CD14-positive monocyte (primary cell): ENCODE measurements around the gene PSMD11. TPM values are rescaled to one million over a fixed set of nuclear protein-coding genes. Genes with fewer than 3 reads are reported as not detected.

ENCODE experiments used
- DNase-seq, 3 donors: peaks; one replicate each; pipeline ENCODE4 v3.0.0-alpha.2; 2011 to 2022
- H2AFZ ChIP-seq: 2 replicates; pipeline ENCODE4 v1.6.0; 2012; ENCODE audit warnings: mild to moderate bottlenecking, low read depth, low read length, inconsistent platforms; ENCODE audit not compliant: insufficient read depth, poor library complexity, severe bottlenecking
- H3K27ac ChIP-seq, 2 donors: 1 replicate in 1 of 2; 2 replicates in 1 of 2; pipeline ENCODE4 v1.5.1; 2012 to 2013; ENCODE audit warnings: low read length in 2 of 2, control low read depth in 1 of 2, inconsistent platforms in 1 of 2, low read depth in 1 of 2, mild to moderate bottlenecking in 1 of 2
- H3K27me3 ChIP-seq, 2 donors: one replicate each; pipeline versions ENCODE4 v1.6.0 to v1.6.1; 2011 to 2013; ENCODE audit warnings: low read length in 2 of 2; ENCODE audit not compliant: control insufficient read depth in 2 of 2, insufficient read depth in 2 of 2
- H3K36me3 ChIP-seq, 2 donors: replicated peaks in 1 of 2; 1 replicate in 1 of 2; 2 replicates in 1 of 2; pipeline versions ENCODE4 v1.5.1 to v1.6.1; 2012 to 2013; ENCODE audit warnings: low read length in 2 of 2, control low read depth in 1 of 2, inconsistent platforms in 1 of 2, mild to moderate bottlenecking in 1 of 2; ENCODE audit not compliant: insufficient read depth in 2 of 2, control insufficient read depth in 1 of 2
- H3K4me1 ChIP-seq, 2 donors: 1 replicate in 1 of 2; 2 replicates in 1 of 2; pipeline versions ENCODE4 v1.5.1 to v1.6.1; 2012 to 2013; ENCODE audit warnings: low read length in 2 of 2, control low read depth in 1 of 2, inconsistent platforms in 1 of 2, mild to moderate bottlenecking in 1 of 2, moderate library complexity in 1 of 2; ENCODE audit not compliant: insufficient read depth in 2 of 2, control insufficient read depth in 1 of 2
- H3K4me2 ChIP-seq: replicated peaks from 2 replicates; pipeline ENCODE3; 2012; ENCODE audit warnings: low read length, moderate library complexity, mild to moderate bottlenecking; ENCODE audit not compliant: poor library complexity, severe bottlenecking; ENCODE audit errors: extremely low read depth
- H3K4me3 ChIP-seq, 3 experiments: fragments of 200-600 bp in 1 of 3; sonication (generic) in 1 of 3; replicated peaks in 1 of 3; 1 replicate in 2 of 3; 2 replicates in 1 of 3; pipeline ENCODE4 v1.5.1; 2011 to 2013; ENCODE audit warnings: low read length in 3 of 3, mild to moderate bottlenecking in 3 of 3, control low read depth in 2 of 3, low read depth in 2 of 3, inconsistent platforms in 1 of 3, moderate library complexity in 1 of 3
- H3K79me2 ChIP-seq: 2 replicates; pipeline ENCODE4 v1.6.0; 2012; ENCODE audit warnings: mild to moderate bottlenecking, control low read depth, inconsistent platforms, low read length, moderate library complexity; ENCODE audit not compliant: insufficient read depth
- H3K9ac ChIP-seq: 2 replicates; pipeline ENCODE4 v1.6.0; 2017; ENCODE audit warnings: low read length, mild to moderate bottlenecking; ENCODE audit not compliant: insufficient read depth, poor library complexity, severe bottlenecking
- H3K9me3 ChIP-seq, 2 donors: replicated peaks in 1 of 2; 1 replicate in 1 of 2; 2 replicates in 1 of 2; pipeline versions ENCODE4 v1.5.1 to v1.6.1; 2012 to 2013; ENCODE audit warnings: low read length in 2 of 2, control low read depth in 1 of 2; ENCODE audit not compliant: control insufficient read depth in 1 of 2, insufficient read depth in 1 of 2
- H4K20me1 ChIP-seq: 2 replicates; pipeline ENCODE4 v1.6.0; 2012; ENCODE audit warnings: mild to moderate bottlenecking, low read length, control low read depth, moderate library complexity; ENCODE audit not compliant: insufficient read depth
- H3K27ac Mint-ChIP-seq, 7 donors: one replicate each; pipeline ENCODE4 v1.8.0; 2020; ENCODE audit warnings: mild to moderate bottlenecking in 7 of 7, mixed read lengths in 7 of 7, moderate library complexity in 6 of 7, inconsistent platforms in 2 of 7
- H3K27me3 Mint-ChIP-seq, 3 donors: one replicate each; pipeline ENCODE4 v1.8.0; 2021 to 2022; ENCODE audit warnings: low read depth in 3 of 3, mild to moderate bottlenecking in 3 of 3, mixed read lengths in 3 of 3, moderate library complexity in 3 of 3, inconsistent platforms in 1 of 3
- H3K36me3 Mint-ChIP-seq, 2 donors: one replicate each; pipeline ENCODE4 v1.8.0; 2020; ENCODE audit warnings: mixed read lengths in 2 of 2, inconsistent platforms in 1 of 2, mild to moderate bottlenecking in 1 of 2
- H3K4me1 Mint-ChIP-seq: one replicate; pipeline ENCODE4 v1.8.0; 2020; ENCODE audit warnings: mild to moderate bottlenecking, mixed read lengths
- H3K4me3 Mint-ChIP-seq, 2 donors: one replicate each; pipeline ENCODE4 v1.8.0; 2020; ENCODE audit warnings: mild to moderate bottlenecking in 2 of 2, mixed read lengths in 2 of 2, moderate library complexity in 1 of 2
- H3K9me3 Mint-ChIP-seq, 7 donors: one replicate each; pipeline ENCODE4 v1.8.0; 2020 to 2022; ENCODE audit warnings: mixed read lengths in 7 of 7, mild to moderate bottlenecking in 6 of 7, moderate library complexity in 6 of 7, inconsistent platforms in 2 of 7
- CTCF ChIP-seq: fragments of 200-600 bp; IDR thresholded peaks from one replicate; pipeline ENCODE4 v1.8.0; 2022; ENCODE audit warnings: antibody characterized with exemption, mild to moderate bottlenecking
- WGBS: methylation state at CpG from one replicate; pipeline ENCODE4 v1.1.5; 2013; ENCODE audit warnings: missing lambda C conversion rate; ENCODE audit not compliant: insufficient coverage; 5-methylcytosine and 5-hydroxymethylcytosine counted together
- intact Hi-C, 2 donors: fragments of 100-400 bp; cut with micrococcal nuclease; formaldehyde crosslinking; loops; one replicate each; pipeline versions ENCODE4 v1.15.0 to v1.15.1; 2023
- polyA plus RNA-seq, 3 donors: library from polyadenylated mRNA; depleted of rRNA in 1 of 3; unstranded in 2 of 3; stranded (reverse) in 1 of 3; fragments of 300-500 nt in 2 of 3; fragments of >200 nt in 1 of 3; fragmentation: Illumina TruSeq in 2 of 3; gene quantifications; 1 replicate in 2 of 3; 2 replicates in 1 of 3; pipeline ENCODE4 v1.2.3, GENCODE V29; 2012 to 2021

PSMD11 gene
- polyA plus RNA-seq, 3 donors: 29.9 to 112 (median 91.8) TPM

GRCh38 chr17:32485261-32486110, 41.2 kb downstream of the PSMD11 start:
- Histone ChIP-seq H2AFZ (peak overlapping the region; percentile 83), H3K4me3 (peak overlapping the region in 1 of 3 experiments; percentile 63), H3K79me2 (peaks cover 21% of the 10 kb centered on the region), H3K4me1 (peaks cover 34 to 40% of the 10 kb centered on the region in 2 donors), H3K36me3 (peaks cover 26 to 41% of the 10 kb centered on the region in 2 donors), H3K4me2 (peak overlapping the region; percentile 82), H3K9me3 (no peaks in the 10 kb centered on the region), H3K27me3 (peaks cover 0 to 3% of the 10 kb centered on the region in 2 donors), H3K9ac (no peak overlapping the region), H4K20me1 (peaks cover 33% of the 10 kb centered on the region), H3K27ac (no peak overlapping the region)
- peaks cover 0 to 9% (median 6%) of the 10 kb centered on the region in 3 donors for H3K27me3 Mint-ChIP-seq
- peaks cover 47 to 56% of the 10 kb centered on the region in 2 donors for H3K36me3 Mint-ChIP-seq
- H3K4me3 Mint-ChIP-seq: peak overlapping the region; percentile 64 to 76
- no peak for DNase-seq
- intact Hi-C loops: loop anchor here in 1 of 2 donors (5.0 kb wide), 1 partner anchor 122 kb away; no protein-coding TSS in a partner anchor
- TF ChIP-seq CTCF: no peak
- H3K9me3 Mint-ChIP-seq: peaks cover 0 to 2% (median 0%) of the 10 kb centered on the region in 7 donors
- WGBS: 93% methylated on average over 5 of the region's 12 CpGs
- H3K4me1 Mint-ChIP-seq: peaks cover 35% of the 10 kb centered on the region
- H3K27ac Mint-ChIP-seq: no peak overlapping the region

GRCh38 chr17:32486111-32486700, 41.9 kb downstream of the PSMD11 start:
- no peak for TF ChIP-seq CTCF
- Histone ChIP-seq H4K20me1 (peaks cover 33% of the 10 kb centered on the region), H3K4me1 (peaks cover 36 to 42% of the 10 kb centered on the region in 2 donors), H3K79me2 (peaks cover 22% of the 10 kb centered on the region), H3K27me3 (peaks cover 0 to 3% of the 10 kb centered on the region in 2 donors), H3K9me3 (no peaks in the 10 kb centered on the region), H2AFZ (peak overlapping the region; percentile 83), H3K36me3 (peaks cover 19 to 34% of the 10 kb centered on the region in 2 donors), H3K27ac (no peak overlapping the region), H3K4me2 (peak overlapping the region; percentile 82), H3K9ac (no peak overlapping the region), H3K4me3 (peak overlapping the region; percentile 8 to 63 (median 43))
- DNase-seq: peak; percentile 35 to 63 (median 55)
- intact Hi-C loops: loop anchor here in 1 of 2 donors (5.0 kb wide), 1 partner anchor 121 kb away; no protein-coding TSS in a partner anchor
- H3K4me1 Mint-ChIP-seq: peaks cover 39% of the 10 kb centered on the region
- peaks cover 0 to 9% (median 6%) of the 10 kb centered on the region in 3 donors for H3K27me3 Mint-ChIP-seq
- peaks cover 41 to 53% of the 10 kb centered on the region in 2 donors for H3K36me3 Mint-ChIP-seq
- H3K4me3 Mint-ChIP-seq: peak overlapping the region; percentile 65 to 76
- peaks cover 0 to 2% (median 0%) of the 10 kb centered on the region in 7 donors for H3K9me3 Mint-ChIP-seq
- 12% methylated on average over 66 of the region's 72 CpGs for WGBS
- no peak overlapping the region for H3K27ac Mint-ChIP-seq
